DND-41 (cell line): ENCODE data around the gene TIGD6.

Experiments
- ATAC-seq: fragments of 200-7000 bp; cut with Tn5 transposase; 3 replicates; pipeline ENCODE4 v1.9.1; 2021; ENCODE audit warnings: low read depth; ENCODE audit not compliant: insufficient read depth
- DNase-seq: peaks from one replicate; pipeline ENCODE4 v3.0.0-alpha.2; 2020
- H2AFZ ChIP-seq: 2 replicates; pipeline ENCODE4 v1.6.0; 2012; ENCODE audit warnings: low read depth, low read length
- H3K27ac ChIP-seq: 2 replicates; pipeline ENCODE4 v1.5.1; 2012; ENCODE audit warnings: low read length, inconsistent platforms
- H3K27me3 ChIP-seq: fragments of 200-600 bp; sonication (generic); 2 replicates; pipeline ENCODE4 v1.6.0; 2012; ENCODE audit warnings: low read length, mild to moderate bottlenecking, inconsistent platforms; ENCODE audit not compliant: insufficient read depth, poor library complexity
- H3K36me3 ChIP-seq: 2 replicates; pipeline ENCODE4 v1.5.1; 2012; ENCODE audit warnings: low read length, inconsistent platforms; ENCODE audit not compliant: insufficient read depth
- H3K4me1 ChIP-seq: 2 replicates; pipeline ENCODE4 v1.5.1; 2012; ENCODE audit warnings: mild to moderate bottlenecking, low read length; ENCODE audit not compliant: insufficient read depth
- H3K4me2 ChIP-seq: 2 replicates; pipeline ENCODE4 v1.6.0; 2012; ENCODE audit warnings: mild to moderate bottlenecking, moderate library complexity, low read length, inconsistent platforms; ENCODE audit not compliant: insufficient read depth
- H3K4me3 ChIP-seq, 2 experiments: fragments of 200-600 bp in 1 of 2; shearing (Covaris generic) in 1 of 2; 2 replicates each; pipeline ENCODE4 v1.5.1; 2012 to 2016; ENCODE audit warnings: inconsistent platforms in 2 of 2, low read length in 2 of 2, mild to moderate bottlenecking in 2 of 2, low read depth in 1 of 2, moderate library complexity in 1 of 2
- H3K79me2 ChIP-seq: 2 replicates; pipeline ENCODE4 v1.6.0; 2012; ENCODE audit warnings: low read length, inconsistent platforms; ENCODE audit not compliant: insufficient read depth
- H3K9ac ChIP-seq: 2 replicates; pipeline ENCODE4 v1.6.0; 2012; ENCODE audit warnings: low read depth, mild to moderate bottlenecking, inconsistent platforms, low read length, moderate library complexity
- H3K9me3 ChIP-seq: 2 replicates; pipeline ENCODE4 v1.5.1; 2012; ENCODE audit warnings: low read length, moderate library complexity, mild to moderate bottlenecking, inconsistent platforms; ENCODE audit not compliant: insufficient read depth, severe bottlenecking
- H4K20me1 ChIP-seq: 2 replicates; pipeline ENCODE4 v1.6.0; 2012; ENCODE audit warnings: low read length; ENCODE audit not compliant: insufficient read depth
- CTCF ChIP-seq: IDR thresholded peaks from 2 replicates; pipeline ENCODE4 v1.5.1; 2012; ENCODE audit warnings: borderline replicate concordance, low read length, moderate library complexity, mild to moderate bottlenecking; ENCODE audit not compliant: poor library complexity, severe bottlenecking; ENCODE audit errors: extremely low read depth
- EZH2 ChIP-seq: IDR thresholded peaks from 3 replicates; pipeline ENCODE4 v1.6.1; 2012; ENCODE audit warnings: borderline replicate concordance, low read depth, mild to moderate bottlenecking, moderate library complexity, low read length, inconsistent platforms; ENCODE audit not compliant: severe bottlenecking

TIGD6 gene

GRCh38 chr5:150022681-150023080 is 22.2 kb upstream of the TIGD6 start:
- Histone ChIP-seq H3K4me2 (no peak overlapping the region), H3K9me3 (no peaks in the 10 kb centered on the region), H3K9ac (no peak overlapping the region), H3K27me3 (no peaks in the 10 kb centered on the region), H3K36me3 (peaks cover 99% of the 10 kb centered on the region), H3K4me3 (no peak overlapping the region), H3K4me1 (no peaks in the 10 kb centered on the region), H2AFZ (no peak overlapping the region), H3K27ac (no peak overlapping the region), H4K20me1 (no peaks in the 10 kb centered on the region; the same call in 1 of the 2 replicates), H3K79me2 (no peaks in the 10 kb centered on the region)
- ATAC-seq (no peak), DNase-seq (no peak)
- TF ChIP-seq EZH2: no peak
- TF ChIP-seq CTCF: no peak

- no peaks in the 10 kb centered on the region for H3K79me2 ChIP-seq
- peaks cover 99% of the 10 kb centered on the region for H3K36me3 ChIP-seq
- no peak overlapping the region for H3K4me2 ChIP-seq
Observed at GRCh38 chr5:150022158-150022531, 21.7 kb upstream of the TIGD6 start.

GRCh38 chr5:150021491-150022157 is 21.2 kb upstream of the TIGD6 start:
- DNase-seq (no peak), ATAC-seq (no peak)
- H3K79me2 ChIP-seq: no peaks in the 10 kb centered on the region
- no peaks in the 10 kb centered on the region for H3K4me1 ChIP-seq
- no peaks in the 10 kb centered on the region for H3K27me3 ChIP-seq
- no peak overlapping the region for H3K4me3 ChIP-seq
- no peaks in the 10 kb centered on the region; the same call in 1 of the 2 replicates for H4K20me1 ChIP-seq
- peaks cover 99% of the 10 kb centered on the region for H3K36me3 ChIP-seq
- H2AFZ ChIP-seq: no peak overlapping the region
- no peaks in the 10 kb centered on the region for H3K9me3 ChIP-seq
- TF ChIP-seq CTCF (no peak), EZH2 (no peak)
- no peak overlapping the region for H3K9ac ChIP-seq
- H3K27ac ChIP-seq: no peak overlapping the region
- H3K4me2 ChIP-seq: no peak overlapping the region

More at GRCh38 chr5:150022158-150022531, 21.7 kb upstream of the TIGD6 start:
- no peaks in the 10 kb centered on the region; the same call in 1 of the 2 replicates for H4K20me1 ChIP-seq
- no peak overlapping the region for H3K9ac ChIP-seq
- H2AFZ ChIP-seq: no peak overlapping the region
- H3K27ac ChIP-seq: no peak overlapping the region
- H3K4me1 ChIP-seq: no peaks in the 10 kb centered on the region
- H3K9me3 ChIP-seq: no peaks in the 10 kb centered on the region
- H3K27me3 ChIP-seq: no peaks in the 10 kb centered on the region
- TF ChIP-seq EZH2: no peak
- no peak for TF ChIP-seq CTCF
- ATAC-seq: no peak
- no peak for DNase-seq
- H3K4me3 ChIP-seq: no peak overlapping the region

- no peaks in the 10 kb centered on the region for H3K27me3 ChIP-seq
- no peak for DNase-seq
- TF ChIP-seq EZH2 (no peak), CTCF (no peak)
- peaks cover 99% of the 10 kb centered on the region for H3K36me3 ChIP-seq
- H3K79me2 ChIP-seq: no peaks in the 10 kb centered on the region
- no peak overlapping the region for H3K4me2 ChIP-seq
- H4K20me1 ChIP-seq: no peaks in the 10 kb centered on the region
- no peak overlapping the region for H3K27ac ChIP-seq
- H3K4me1 ChIP-seq: no peaks in the 10 kb centered on the region
- no peak overlapping the region for H3K9ac ChIP-seq
- no peak for ATAC-seq
- no peak overlapping the region for H3K4me3 ChIP-seq
- H2AFZ ChIP-seq: no peak overlapping the region
- peaks cover 9% of the 10 kb centered on the region for H3K9me3 ChIP-seq
Observed at GRCh38 chr5:150020249-150020648, 19.8 kb upstream of the TIGD6 start.
